Keratinocyte (primary cell): ENCODE data around the gene NOP58. TPM values are rescaled to one million over a fixed set of nuclear protein-coding genes. Genes with fewer than 3 reads are reported as not detected.

Experiments
- DNase-seq: peaks from one replicate; pipeline ENCODE4 v3.0.0-alpha.2; 2011; ENCODE audit warnings: low read depth, missing footprints, low spot score
- FAIRE-seq: peaks from 2 replicates; lab custom pipeline; 2011; peaks lifted over from hg19 to GRCh38; lab: Jason Lieb, UNC
- H2AFZ ChIP-seq: 2 replicates; pipeline ENCODE4 v1.6.0; 2012; ENCODE audit warnings: low read length, control low read depth, inconsistent platforms; ENCODE audit not compliant: control insufficient read depth
- H3K27ac ChIP-seq: 2 replicates; pipeline ENCODE4 v1.5.1; 2011; ENCODE audit warnings: low read length; ENCODE audit not compliant: control insufficient read depth, insufficient read depth
- H3K27me3 ChIP-seq: 3 replicates; pipeline ENCODE4 v1.6.0; 2011; ENCODE audit warnings: low read length; ENCODE audit not compliant: control insufficient read depth, insufficient read depth; ENCODE audit errors: extremely low read depth
- H3K36me3 ChIP-seq, 2 experiments: 2 replicates in 1 of 2; 3 replicates in 1 of 2; pipeline ENCODE4 v1.5.1; 2011; ENCODE audit warnings: low read length in 2 of 2, mild to moderate bottlenecking in 1 of 2; ENCODE audit not compliant: control insufficient read depth in 2 of 2, insufficient read depth in 2 of 2; ENCODE audit errors: extremely low read depth in 1 of 2
- H3K4me1 ChIP-seq: 3 replicates; pipeline ENCODE4 v1.5.1; 2011; ENCODE audit warnings: low read length; ENCODE audit not compliant: control insufficient read depth, insufficient read depth; ENCODE audit errors: extremely low read depth
- H3K4me2 ChIP-seq: 3 replicates; pipeline ENCODE4 v1.6.0; 2011; ENCODE audit warnings: low read depth, low read length; ENCODE audit not compliant: control insufficient read depth, insufficient read depth; ENCODE audit errors: extremely low read depth
- H3K4me3 ChIP-seq, 3 experiments: fragments of 200-600 bp in 1 of 3; sonication (generic) in 1 of 3; 2 replicates in 2 of 3; 3 replicates in 1 of 3; pipeline ENCODE4 v1.5.1; 2011 to 2016; ENCODE audit warnings: low read length in 3 of 3, mild to moderate bottlenecking in 3 of 3, control low read depth in 2 of 3, inconsistent platforms in 1 of 3, low read depth in 1 of 3, mixed read lengths in 1 of 3, mixed run types in 1 of 3, moderate library complexity in 1 of 3; ENCODE audit not compliant: control insufficient read depth in 2 of 3, insufficient read depth in 2 of 3; ENCODE audit errors: extremely low read depth in 1 of 3
- H3K79me2 ChIP-seq: 2 replicates; pipeline ENCODE4 v1.6.0; 2012; ENCODE audit warnings: low read length; ENCODE audit not compliant: control insufficient read depth, insufficient read depth
- H3K9ac ChIP-seq: 3 replicates; pipeline ENCODE4 v1.6.0; 2011; ENCODE audit warnings: low read length; ENCODE audit not compliant: control insufficient read depth, insufficient read depth; ENCODE audit errors: extremely low read depth
- H3K9me1 ChIP-seq: 3 replicates; pipeline ENCODE4 v1.6.0; 2011; ENCODE audit warnings: low read length; ENCODE audit not compliant: control insufficient read depth, insufficient read depth; ENCODE audit errors: extremely low read depth
- H3K9me3 ChIP-seq: 2 replicates; pipeline ENCODE4 v1.5.1; 2012; ENCODE audit warnings: low read depth, low read length; ENCODE audit not compliant: control insufficient read depth
- H4K20me1 ChIP-seq: 3 replicates; pipeline ENCODE4 v1.6.0; 2011; ENCODE audit warnings: low read length; ENCODE audit not compliant: control insufficient read depth, insufficient read depth; ENCODE audit errors: extremely low read depth
- CTCF ChIP-seq, 3 experiments: IDR thresholded peaks in 1 of 3; conservative IDR thresholded peaks in 1 of 3; optimal IDR thresholded peaks in 1 of 3; 2 replicates in 2 of 3; 3 replicates in 1 of 3; pipeline versions ENCODE3 to v1.5.1; 2011; ENCODE audit warnings: low read length in 3 of 3, mild to moderate bottlenecking in 3 of 3, moderate library complexity in 2 of 3, control low read depth in 1 of 3, inconsistent platforms in 1 of 3; ENCODE audit not compliant: insufficient read depth in 2 of 3; ENCODE audit errors: extremely low read depth in 1 of 3
- EZH2 ChIP-seq: IDR thresholded peaks from one replicate; pipeline ENCODE4 v1.6.1; 2012; ENCODE audit warnings: inconsistent platforms, mild to moderate bottlenecking, low read length, moderate library complexity
- dilution Hi-C: fragments of 300-500 bp; cut with MboI; formaldehyde crosslinking; loops from one replicate; pipeline ENCODE4 v1.7.0; 2020; ENCODE audit warnings: low sequenced_read_pairs; ENCODE audit not compliant: extremely low pct_ligation_motif_present
- polyA minus RNA-seq, 3 experiments: library from RNA; depleted of rRNA, polyadenylated mRNA; stranded (reverse); fragments of >200 nt; gene quantifications; 1 replicate in 1 of 3; 2 replicates in 1 of 3; 3 replicates in 1 of 3; pipeline ENCODE4 v1.2.3, GENCODE V29; 2011
- polyA plus RNA-seq, 5 experiments: library from polyadenylated mRNA; depleted of rRNA in 3 of 5; stranded (reverse) in 3 of 5; stranded (forward) in 1 of 5; unstranded in 1 of 5; fragments of >200 nt; gene quantifications; 1 replicate in 1 of 5; 2 replicates in 3 of 5; 3 replicates in 1 of 5; pipeline versions ENCODE4 v1.2.1 to v1.2.3, GENCODE V29; 2011 to 2012; ENCODE audit warnings: missing spikeins in 2 of 5, low read depth in 1 of 5, low replicate concordance in 1 of 5

The NOP58 gene
- polyA plus RNA-seq: 54.2 to 118 TPM (median 66.6 TPM) in 3 replicates
- polyA plus RNA-seq (2011; ENCODE audit: low read depth): 116 TPM
- polyA plus RNA-seq (2011; cell fraction: cytosol; rRNA removed): 42.0 and 65.6 TPM in 2 replicates
- polyA plus RNA-seq (2011; cell fraction: nucleus; rRNA removed): 67.6 and 123 TPM in 2 replicates
- 50.9 and 97.9 TPM in 2 replicates for polyA plus RNA-seq (2012; ENCODE audit: low replicate concordance)
- polyA minus RNA-seq: 25.8 to 78.9 TPM (median 30.2 TPM) in 3 replicates
- 30.3 TPM for polyA minus RNA-seq (2011; cell fraction: cytosol; rRNA and poly(A)+ RNA removed)
- polyA minus RNA-seq (2011; cell fraction: nucleus; rRNA and poly(A)+ RNA removed): 74.6 and 104 TPM in 2 replicates

- FAIRE-seq: peak; percentile 88
- no peak for DNase-seq
- peak within 1 kb of the TSS; percentile 100 for H3K9ac ChIP-seq
- no peaks in the 10 kb centered on the region for H3K9me3 ChIP-seq
- H4K20me1 ChIP-seq: peaks cover 24% of the 10 kb centered on the region
- peak within 1 kb of the TSS; percentile 90 for H3K4me2 ChIP-seq
- H3K79me2 ChIP-seq: peaks cover 51% of the 10 kb centered on the region
- H3K4me1 ChIP-seq: peaks cover 12% of the 10 kb centered on the region
- H2AFZ ChIP-seq: peak within 1 kb of the TSS; percentile 68
- no peaks in the 10 kb centered on the region for H3K27me3 ChIP-seq
- dilution Hi-C loops: no loop called here
- TF ChIP-seq EZH2 (no peak), CTCF (optimal IDR thresholded peaks at IDR 0.05 in 1 of 3, IDR thresholded peaks at IDR 0.05 in 1 of 3, conservative IDR thresholded peaks at IDR 0.05 in 1 of 3; ENCODE audit: extremely low read depth in 1 of 3, insufficient read depth in 2 of 3, low read length in 3 of 3) (no peak)
- peak within 1 kb of the TSS; percentile 99 to 100 (median 99) for H3K4me3 ChIP-seq
- H3K27ac ChIP-seq: peak within 1 kb of the TSS; percentile 100
- peaks cover 0 to 3% of the 10 kb centered on the region in 2 experiments for H3K36me3 ChIP-seq
- peaks cover 3% of the 10 kb centered on the region for H3K9me1 ChIP-seq
Measured at GRCh38 chr2:202265467-202266277, at the start of gene NOP58. NOP58 (plus strand) TSS chr2:202265763; CDS start chr2:202265942, 179 bp downstream.

GRCh38 chr2:202221873-202222272 lies 43.7 kb upstream of the NOP58 start:
- H3K79me2 ChIP-seq: peaks cover 66% of the 10 kb centered on the region
- peaks cover 4% of the 10 kb centered on the region for H4K20me1 ChIP-seq
- TF ChIP-seq EZH2 (no peak), CTCF (optimal IDR thresholded peaks at IDR 0.05 in 1 of 3, IDR thresholded peaks at IDR 0.05 in 1 of 3, conservative IDR thresholded peaks at IDR 0.05 in 1 of 3; ENCODE audit: extremely low read depth in 1 of 3, insufficient read depth in 2 of 3, low read length in 3 of 3) (no peak)
- H3K36me3 ChIP-seq: peaks cover 0 to 2% of the 10 kb centered on the region in 2 experiments
- H3K4me2 ChIP-seq: no peak overlapping the region
- H3K9me3 ChIP-seq: no peaks in the 10 kb centered on the region
- FAIRE-seq (peak; percentile 41), DNase-seq (no peak)
- H3K9me1 ChIP-seq: no peaks in the 10 kb centered on the region
- H3K9ac ChIP-seq: no peak overlapping the region
- no peak overlapping the region for H2AFZ ChIP-seq
- H3K27ac ChIP-seq: no peak overlapping the region
- dilution Hi-C loops: no loop called here
- no peaks in the 10 kb centered on the region for H3K27me3 ChIP-seq
- no peaks in the 10 kb centered on the region for H3K4me1 ChIP-seq
- no peak overlapping the region for H3K4me3 ChIP-seq
